Ureter (tissue), 1 donor: Measurements from ENCODE around the gene MAP4K3. TPM values are rescaled to one million over a fixed set of nuclear protein-coding genes. Genes with fewer than 3 reads are reported as not detected.
"Not testable (repeated sequence)": the region's sequence is repeated elsewhere in the genome, so short reads cannot be mapped to it uniquely, and the experiment has no call there.

Experiments
- DNase-seq: peaks from one replicate; pipeline ENCODE4 v3.0.0-alpha.2; 2020; ENCODE audit warnings: low spot score
- total RNA-seq: library from RNA; stranded (reverse); gene quantifications from one replicate; pipeline ENCODE4 v1.2.4, GENCODE V29; 2023
- donor health status: DM: yes; HTN: yes; CAD: no.

Gene MAP4K3
- total RNA-seq, 1 donor from 2014 or later = 73.3 TPM

- not testable (repeated sequence) for DNase-seq
These were observed 192.7 kb downstream of the MAP4K3 start for GRCh38 chr2:39244241-39244862.

GRCh38 chr2:39243469-39244123 is 193.5 kb downstream of the MAP4K3 start, which contains the start of gene CDKL4:
Gene CDKL4 (minus strand): TSS chr2:39243970.
- no peak for DNase-seq

GRCh38 chr2:39241588-39241987 is 195.5 kb downstream of the MAP4K3 start:
- DNase-seq = no peak

- no peak for DNase-seq
These were observed 196.3 kb downstream of the MAP4K3 start for GRCh38 chr2:39240758-39241157.

GRCh38 chr2:39234754-39235153 is 202.3 kb downstream of the MAP4K3 start:
- no peak for DNase-seq

GRCh38 chr2:39232141-39232540 is 204.9 kb downstream of the MAP4K3 start:
- DNase-seq = no peak

GRCh38 chr2:39228413-39229209 is 208.5 kb downstream of the MAP4K3 start:
- DNase-seq = no peak

- peak; percentile 84 for DNase-seq
These were observed 209.3 kb downstream of the MAP4K3 start for GRCh38 chr2:39227628-39228412.

GRCh38 chr2:39225567-39225966 is 211.5 kb downstream of the MAP4K3 start:
- no peak for DNase-seq

GRCh38 chr2:39223909-39224308 is 213.2 kb downstream of the MAP4K3 start:
- no peak for DNase-seq

- DNase-seq = no peak
These were observed 215.6 kb downstream of the MAP4K3 start for GRCh38 chr2:39221459-39221858.

GRCh38 chr2:39220136-39220535 is 216.9 kb downstream of the MAP4K3 start:
- DNase-seq = no peak

- DNase-seq = no peak
These were observed 218.7 kb downstream of the MAP4K3 start for GRCh38 chr2:39218391-39218790.

- no peak for DNase-seq
These were observed 219.9 kb downstream of the MAP4K3 start for GRCh38 chr2:39217192-39217550.

- no peak for DNase-seq
These were observed 220.5 kb downstream of the MAP4K3 start for GRCh38 chr2:39216346-39217191.

- DNase-seq = no peak
These were observed 221.5 kb downstream of the MAP4K3 start for GRCh38 chr2:39215545-39215944.

- DNase-seq = no peak
These were observed 224.1 kb downstream of the MAP4K3 start for GRCh38 chr2:39213015-39213414.

- no peak for DNase-seq
These were observed 226.2 kb downstream of the MAP4K3 start for GRCh38 chr2:39210846-39211245.

GRCh38 chr2:39203382-39203781 is 233.7 kb downstream of the MAP4K3 start:
- DNase-seq = no peak

GRCh38 chr2:39202639-39203369 is 234.3 kb downstream of the MAP4K3 start:
- no peak for DNase-seq
